Breast epithelium (tissue), 3 donors: ENCODE data around the gene WDR54.

ENCODE experiments used
- CTCF ChIP-seq, 3 donors: fragments of 450-650 bp; IDR thresholded peaks; one replicate each; pipeline ENCODE4 v1.5.1; 2016 to 2017; ENCODE audit warnings: antibody characterized with exemption in 3 of 3, mild to moderate bottlenecking in 3 of 3, moderate library complexity in 3 of 3
- POLR2A ChIP-seq: fragments of 450-650 bp; IDR thresholded peaks from one replicate; pipeline ENCODE4 v1.6.1; 2016; ENCODE audit warnings: antibody characterized with exemption, mild to moderate bottlenecking, moderate library complexity
- POLR2AphosphoS5 ChIP-seq, 3 donors: sonication (generic); formaldehyde crosslinking; IDR thresholded peaks; one replicate each; pipeline ENCODE4 v1.6.1; 2017; ENCODE audit warnings: antibody characterized with exemption in 3 of 3

- TF ChIP-seq CTCF (IDR thresholded peaks at IDR 0.05) (no peak), POLR2A (no peak), POLR2AphosphoS5 (IDR thresholded peaks at IDR 0.05) (no peak)
Observed at GRCh38 chr2:74373985-74374384, 47.5 kb upstream of the WDR54 start.
